Lower leg skin (tissue), 3 donors: Measurements from ENCODE around the gene ZYG11A.

Source experiments
- POLR2A ChIP-seq, 2 donors: fragments of 450-650 bp; IDR thresholded peaks; one replicate each; pipeline ENCODE4 v1.6.1; 2016 to 2017; ENCODE audit warnings: antibody characterized with exemption in 2 of 2, mild to moderate bottlenecking in 1 of 2, moderate library complexity in 1 of 2
- TF ChIP-seq, protein P1 (sequence below), 3 donors: fragments of 450-650 bp; IDR thresholded peaks; one replicate each; pipeline ENCODE4 v1.5.1; 2016; ENCODE audit warnings: antibody characterized with exemption in 3 of 3, mild to moderate bottlenecking in 3 of 3, moderate library complexity in 2 of 3

DNA sequence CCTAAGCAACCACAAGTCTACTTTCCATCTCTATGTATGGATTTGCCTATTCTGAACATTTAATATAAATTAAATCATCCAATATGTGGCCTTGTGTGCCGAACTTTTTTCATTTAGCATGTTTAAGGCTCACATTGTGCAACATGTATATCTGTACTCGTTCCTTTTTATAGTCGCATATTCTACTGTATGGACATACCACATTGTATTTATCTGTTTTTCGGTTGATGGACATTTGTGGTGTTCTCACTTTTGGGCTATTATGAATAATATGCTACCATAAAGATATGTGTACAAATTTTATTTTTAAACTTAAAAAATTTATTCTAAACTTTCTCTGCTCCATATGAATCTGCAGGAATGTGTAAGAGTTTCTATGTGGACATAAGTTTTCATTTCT, 13.0 kb downstream of the ZYG11A start:
- TF ChIP-seq, protein P1, sequence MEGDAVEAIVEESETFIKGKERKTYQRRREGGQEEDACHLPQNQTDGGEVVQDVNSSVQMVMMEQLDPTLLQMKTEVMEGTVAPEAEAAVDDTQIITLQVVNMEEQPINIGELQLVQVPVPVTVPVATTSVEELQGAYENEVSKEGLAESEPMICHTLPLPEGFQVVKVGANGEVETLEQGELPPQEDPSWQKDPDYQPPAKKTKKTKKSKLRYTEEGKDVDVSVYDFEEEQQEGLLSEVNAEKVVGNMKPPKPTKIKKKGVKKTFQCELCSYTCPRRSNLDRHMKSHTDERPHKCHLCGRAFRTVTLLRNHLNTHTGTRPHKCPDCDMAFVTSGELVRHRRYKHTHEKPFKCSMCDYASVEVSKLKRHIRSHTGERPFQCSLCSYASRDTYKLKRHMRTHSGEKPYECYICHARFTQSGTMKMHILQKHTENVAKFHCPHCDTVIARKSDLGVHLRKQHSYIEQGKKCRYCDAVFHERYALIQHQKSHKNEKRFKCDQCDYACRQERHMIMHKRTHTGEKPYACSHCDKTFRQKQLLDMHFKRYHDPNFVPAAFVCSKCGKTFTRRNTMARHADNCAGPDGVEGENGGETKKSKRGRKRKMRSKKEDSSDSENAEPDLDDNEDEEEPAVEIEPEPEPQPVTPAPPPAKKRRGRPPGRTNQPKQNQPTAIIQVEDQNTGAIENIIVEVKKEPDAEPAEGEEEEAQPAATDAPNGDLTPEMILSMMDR (IDR thresholded peaks at IDR 0.05), result no peak
- no peak for TF ChIP-seq POLR2A (IDR thresholded peaks at IDR 0.05)
